GM18505 (cell line): Measurements from ENCODE around the gene NEGR1.

Experiments used
- ATAC-seq: cut with Tn5 transposase; IDR thresholded peaks from one replicate; pipeline ENCODE4 v1.9.1; 2021; ENCODE audit not compliant: unreplicated experiment
- POLR2A ChIP-seq: IDR thresholded peaks from 4 replicates; pipeline ENCODE4 v1.6.1; 2011; ENCODE audit warnings: borderline replicate concordance; ENCODE audit not compliant: insufficient read depth, insufficient read length; ENCODE audit errors: extremely low read depth

NEGR1 gene

DNA sequence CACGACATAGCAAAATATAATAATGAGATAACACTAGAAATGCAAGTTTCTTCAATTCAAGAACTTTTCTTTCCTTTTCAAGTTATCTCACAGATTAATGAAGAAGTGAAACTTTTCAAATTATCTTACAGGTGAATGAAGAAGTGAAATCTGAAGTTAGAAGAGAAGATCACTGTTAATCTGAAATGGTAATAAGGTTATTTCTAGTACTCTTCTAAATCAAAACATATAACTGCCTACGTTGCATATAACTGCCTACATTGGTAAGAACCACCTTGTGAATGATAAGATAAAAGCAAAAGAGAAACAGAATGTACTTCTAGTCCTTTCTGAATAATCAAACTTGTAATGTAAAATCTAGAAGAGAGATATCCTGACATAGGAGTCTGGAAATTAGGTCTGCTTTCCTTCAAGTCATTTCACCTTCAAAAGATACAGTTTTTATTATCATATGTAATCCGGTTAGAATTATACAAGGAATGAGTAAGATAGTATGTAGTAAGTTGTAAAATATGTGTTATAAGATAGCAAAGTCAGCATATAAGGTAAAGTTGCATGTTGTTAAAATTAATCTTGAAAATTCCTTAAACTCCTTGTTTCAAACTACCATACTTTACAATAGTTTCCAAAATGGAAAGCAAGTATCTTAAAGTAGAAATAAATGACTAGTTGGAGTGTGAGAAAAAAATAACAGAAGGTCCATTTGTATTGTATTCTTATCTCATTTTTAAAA is 679.1 kb downstream of the NEGR1 start:
- ATAC-seq: no peak
- no peak for TF ChIP-seq POLR2A

- no peak for TF ChIP-seq POLR2A
These were observed 682.3 kb downstream of the NEGR1 start for GRCh38 chr1:71600023-71600422.

GRCh38 chr1:71599306-71599705 is 683.0 kb downstream of the NEGR1 start:
- ATAC-seq: no peak
- TF ChIP-seq POLR2A: no peak

More at GRCh38 chr1:71600023-71600422, 682.3 kb downstream of the NEGR1 start:
- no peak for ATAC-seq

DNA sequence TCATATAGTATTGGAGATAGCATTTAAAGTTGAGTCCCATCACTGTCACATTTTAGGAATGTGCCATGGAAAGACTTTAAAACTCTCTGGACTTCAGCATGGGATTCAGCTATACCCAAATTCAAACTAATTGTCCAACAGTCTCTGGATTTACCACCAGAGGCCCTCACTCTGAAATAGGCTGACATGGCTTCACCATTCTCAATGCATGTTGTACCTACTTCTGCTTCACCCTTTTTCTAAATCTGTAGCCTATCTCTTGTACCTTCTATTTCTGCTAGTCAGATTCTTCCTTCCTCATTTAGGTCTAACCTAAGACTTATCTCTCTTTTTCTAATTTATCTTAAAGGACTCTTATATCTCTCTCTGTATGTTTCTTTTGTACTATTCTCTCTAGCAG is 688.8 kb downstream of the NEGR1 start:
- no peak for TF ChIP-seq POLR2A
- no peak for ATAC-seq

DNA sequence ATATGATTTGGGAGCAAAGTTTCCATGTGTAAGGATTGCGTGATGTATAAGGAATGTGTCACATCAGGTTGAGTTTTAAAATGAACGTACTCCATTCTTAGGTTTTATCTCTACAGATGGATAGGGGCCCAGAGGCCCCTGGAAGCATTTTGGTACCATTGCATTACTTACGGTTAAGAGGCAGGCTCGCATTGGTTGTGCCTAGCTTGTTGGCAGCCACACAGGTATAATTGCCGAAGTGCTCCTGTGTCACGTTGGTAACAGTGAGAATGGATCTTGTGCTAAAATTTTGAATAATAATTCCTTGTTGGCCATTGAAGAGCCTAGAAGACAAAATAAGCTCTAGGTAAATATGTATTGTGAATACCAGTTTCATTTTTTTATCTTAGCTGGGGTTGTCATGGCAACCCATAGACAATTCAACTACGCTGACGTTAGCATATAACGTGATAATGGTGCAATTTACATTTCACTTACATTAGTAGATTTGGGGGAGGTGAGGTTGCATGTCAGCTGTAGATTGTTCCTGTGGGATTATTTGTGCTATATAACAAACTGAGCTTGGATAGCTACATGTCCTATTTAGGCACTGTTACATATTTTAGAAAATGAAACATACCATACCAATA is 689.6 kb downstream of the NEGR1 start:
- TF ChIP-seq POLR2A: no peak
- no peak for ATAC-seq

GRCh38 chr1:71589005-71589404 is 693.3 kb downstream of the NEGR1 start:
- ATAC-seq: no peak
- TF ChIP-seq POLR2A: no peak

DNA sequence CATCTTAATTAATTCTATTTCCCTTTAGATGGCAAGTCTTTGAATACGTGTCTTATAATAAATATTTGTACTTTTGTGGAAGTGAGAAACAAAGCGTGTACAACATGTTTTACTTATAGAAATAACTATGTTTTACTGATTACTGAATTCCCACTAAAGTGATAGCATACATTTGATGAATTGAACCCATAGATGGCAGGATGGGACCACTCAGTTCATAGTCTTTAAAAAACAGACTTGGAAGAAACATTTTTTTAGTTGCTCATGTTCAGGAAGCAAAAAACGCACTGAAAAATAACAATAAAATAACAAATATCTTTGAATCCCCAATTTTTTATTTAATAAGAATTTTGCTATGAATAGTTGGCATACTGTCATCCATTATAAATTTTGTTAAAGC is 694.4 kb downstream of the NEGR1 start:
- no peak for ATAC-seq
- TF ChIP-seq POLR2A: no peak

DNA sequence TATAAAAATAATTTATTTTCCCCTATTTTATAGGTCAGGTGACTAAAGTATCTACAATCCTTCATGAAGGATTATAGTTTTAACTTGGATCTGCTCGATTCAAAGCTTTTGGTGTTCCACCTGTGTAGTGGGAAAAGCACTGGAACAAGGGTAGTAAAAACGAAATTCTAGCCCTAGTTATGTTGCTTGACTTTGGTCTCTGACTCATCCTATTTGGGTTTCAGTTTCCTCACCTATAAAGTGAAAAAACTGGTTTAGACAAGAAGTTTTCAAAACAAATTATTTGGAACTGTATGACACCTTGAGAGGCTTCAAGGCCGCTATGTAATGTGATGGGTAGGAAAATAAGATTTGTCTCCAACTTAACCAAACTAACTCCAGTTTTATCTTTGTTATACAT is 696.3 kb downstream of the NEGR1 start:
- no peak for TF ChIP-seq POLR2A
- ATAC-seq: no peak

GRCh38 chr1:71583756-71584155 is 698.6 kb downstream of the NEGR1 start:
- no peak for ATAC-seq
- no peak for TF ChIP-seq POLR2A

DNA sequence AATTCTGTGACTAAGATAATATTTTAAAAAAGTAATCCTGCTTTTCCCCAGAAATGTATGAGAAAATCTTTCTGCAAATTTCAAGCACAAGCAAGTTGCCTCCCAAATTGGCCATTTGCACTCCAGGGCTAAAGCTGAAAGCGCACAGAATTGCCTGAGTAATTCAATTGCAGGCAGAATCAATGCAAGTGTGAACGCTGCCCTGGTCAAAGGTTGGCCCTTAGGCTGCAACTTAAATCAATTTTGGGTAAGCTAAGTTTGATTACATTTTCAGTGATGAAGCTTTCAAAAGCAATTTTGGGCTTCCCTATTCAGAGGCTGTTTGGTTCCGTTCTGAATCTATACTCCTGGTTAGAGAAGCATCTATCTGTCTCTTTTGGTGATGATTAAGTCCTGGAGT is 699.7 kb downstream of the NEGR1 start:
- ATAC-seq: no peak
- no peak for TF ChIP-seq POLR2A

GRCh38 chr1:71577451-71578131 is 704.7 kb downstream of the NEGR1 start:
- TF ChIP-seq POLR2A: no peak
- no peak for ATAC-seq

GRCh38 chr1:71572038-71572437 is 710.3 kb downstream of the NEGR1 start:
- no peak for TF ChIP-seq POLR2A

DNA sequence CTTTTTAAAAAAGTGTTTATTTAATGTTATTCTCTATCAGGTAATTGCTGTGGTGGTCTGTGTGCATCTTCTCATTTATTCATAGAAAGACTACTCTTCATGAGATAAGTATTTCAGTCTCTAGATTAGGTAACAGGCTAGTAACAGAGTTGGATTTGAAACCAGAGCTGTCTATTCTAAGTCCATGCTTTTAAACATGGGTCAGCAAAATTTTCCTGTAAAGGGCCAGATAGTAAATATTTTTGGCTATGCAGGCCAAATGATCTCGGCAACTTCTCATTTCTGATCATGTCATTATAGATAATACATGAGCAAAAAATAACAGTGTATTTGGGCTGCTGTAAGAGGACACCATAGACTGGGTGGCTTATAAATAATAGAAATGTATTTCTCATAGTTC is 715.9 kb downstream of the NEGR1 start:
- ATAC-seq: no peak
- no peak for TF ChIP-seq POLR2A

More at GRCh38 chr1:71572038-71572437, 710.3 kb downstream of the NEGR1 start:
- no peak for ATAC-seq

- ATAC-seq: no peak
- no peak for TF ChIP-seq POLR2A
These were observed 716.5 kb downstream of the NEGR1 start for GRCh38 chr1:71565831-71566230.

GRCh38 chr1:71565262-71565661 is 717.1 kb downstream of the NEGR1 start:
- TF ChIP-seq POLR2A: no peak
- ATAC-seq: no peak

GRCh38 chr1:71562298-71562697 is 720.0 kb downstream of the NEGR1 start:
- no peak for ATAC-seq
- no peak for TF ChIP-seq POLR2A
